GM12865 (cell line): ENCODE data around the gene RASSF8.

ENCODE experiments used
- DNase-seq: peaks from one replicate; pipeline ENCODE4 v3.0.0; 2010; ENCODE audit warnings: low read depth
- H3K4me3 ChIP-seq: 2 replicates; pipeline ENCODE4 v1.5.1; 2011; ENCODE audit warnings: mild to moderate bottlenecking, low read depth, low read length, control low read depth
- TF ChIP-seq, protein P1 (sequence below): IDR thresholded peaks from 2 replicates; pipeline ENCODE4 v1.5.1; 2011; ENCODE audit warnings: low read length, control low read depth, low read depth, inconsistent platforms; ENCODE audit not compliant: insufficient read depth; ENCODE audit errors: missing control alignments

RASSF8 gene

DNA sequence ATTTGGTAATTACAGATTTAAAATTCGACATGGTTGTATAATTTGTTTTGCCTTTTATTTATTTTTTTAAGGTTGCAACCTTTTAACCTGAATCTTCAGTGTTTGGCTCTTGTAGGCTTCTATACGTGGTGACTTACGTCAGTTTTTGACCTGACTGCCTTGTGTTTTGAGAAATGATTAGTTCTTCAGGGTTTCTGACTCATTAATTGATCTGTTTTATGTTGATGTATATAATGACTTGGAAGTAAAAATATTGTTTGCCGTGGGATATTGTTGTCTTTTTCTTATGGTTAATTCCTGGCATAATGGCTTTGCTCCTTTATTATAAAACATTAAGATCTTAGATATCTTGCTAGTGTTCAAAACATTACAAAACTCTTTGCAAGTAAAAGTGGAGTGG, 2.5 kb downstream of the RASSF8 start:
- TF ChIP-seq, protein P1, sequence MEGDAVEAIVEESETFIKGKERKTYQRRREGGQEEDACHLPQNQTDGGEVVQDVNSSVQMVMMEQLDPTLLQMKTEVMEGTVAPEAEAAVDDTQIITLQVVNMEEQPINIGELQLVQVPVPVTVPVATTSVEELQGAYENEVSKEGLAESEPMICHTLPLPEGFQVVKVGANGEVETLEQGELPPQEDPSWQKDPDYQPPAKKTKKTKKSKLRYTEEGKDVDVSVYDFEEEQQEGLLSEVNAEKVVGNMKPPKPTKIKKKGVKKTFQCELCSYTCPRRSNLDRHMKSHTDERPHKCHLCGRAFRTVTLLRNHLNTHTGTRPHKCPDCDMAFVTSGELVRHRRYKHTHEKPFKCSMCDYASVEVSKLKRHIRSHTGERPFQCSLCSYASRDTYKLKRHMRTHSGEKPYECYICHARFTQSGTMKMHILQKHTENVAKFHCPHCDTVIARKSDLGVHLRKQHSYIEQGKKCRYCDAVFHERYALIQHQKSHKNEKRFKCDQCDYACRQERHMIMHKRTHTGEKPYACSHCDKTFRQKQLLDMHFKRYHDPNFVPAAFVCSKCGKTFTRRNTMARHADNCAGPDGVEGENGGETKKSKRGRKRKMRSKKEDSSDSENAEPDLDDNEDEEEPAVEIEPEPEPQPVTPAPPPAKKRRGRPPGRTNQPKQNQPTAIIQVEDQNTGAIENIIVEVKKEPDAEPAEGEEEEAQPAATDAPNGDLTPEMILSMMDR, result no peak
- H3K4me3 ChIP-seq, result no peak overlapping the region
- DNase-seq, result no peak

GRCh38 chr12:25962932-25963525, 4.5 kb downstream of the RASSF8 start:
- TF ChIP-seq, protein P1, result no peak
- no peak for DNase-seq
- no peak overlapping the region for H3K4me3 ChIP-seq

- no peak for DNase-seq
- no peak overlapping the region for H3K4me3 ChIP-seq
- TF ChIP-seq, protein P1, result no peak
Observed at GRCh38 chr12:25965682-25966081, 7.2 kb downstream of the RASSF8 start.

- DNase-seq, result no peak
- TF ChIP-seq, protein P1, result no peak
- no peak overlapping the region for H3K4me3 ChIP-seq
Observed at GRCh38 chr12:25970082-25970481, 11.6 kb downstream of the RASSF8 start.

DNA sequence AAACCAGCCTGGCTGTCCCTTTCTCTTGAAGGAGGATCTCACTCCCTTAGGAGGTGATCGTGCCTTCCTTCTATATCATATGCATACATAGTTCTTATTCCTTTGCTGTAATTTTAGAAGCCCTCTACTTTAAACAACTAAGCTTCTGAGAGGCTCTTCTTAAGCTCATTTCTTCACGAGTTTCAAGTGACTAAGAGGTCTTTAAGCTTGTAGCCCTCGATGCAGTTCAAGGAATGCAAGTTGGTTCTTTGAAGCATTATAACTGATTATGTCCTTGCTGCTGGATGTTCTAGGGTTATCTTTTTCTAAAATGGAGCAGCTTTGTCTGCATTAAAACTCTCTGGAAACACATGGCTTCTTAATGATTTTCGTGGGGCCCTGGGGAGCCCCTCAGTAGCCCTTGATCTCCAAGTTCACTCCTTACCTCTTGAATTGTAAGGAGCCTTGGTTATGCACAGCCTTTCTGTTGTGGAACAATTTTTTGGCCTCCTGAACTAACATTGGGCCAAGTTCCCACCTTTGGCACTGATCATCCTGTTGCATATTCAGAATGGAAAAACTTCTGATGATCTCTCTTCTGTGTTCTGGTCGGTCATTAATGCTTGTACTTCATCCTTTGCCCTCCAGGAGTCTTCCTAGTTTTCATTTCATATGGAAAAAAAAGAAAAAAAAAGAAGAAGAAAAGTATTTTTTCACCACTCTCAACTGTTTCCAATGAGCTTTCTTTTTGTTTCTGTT, 12.6 kb downstream of the RASSF8 start:
- DNase-seq, result no peak
- TF ChIP-seq, protein P1, result no peak
- H3K4me3 ChIP-seq, result no peak overlapping the region

DNA sequence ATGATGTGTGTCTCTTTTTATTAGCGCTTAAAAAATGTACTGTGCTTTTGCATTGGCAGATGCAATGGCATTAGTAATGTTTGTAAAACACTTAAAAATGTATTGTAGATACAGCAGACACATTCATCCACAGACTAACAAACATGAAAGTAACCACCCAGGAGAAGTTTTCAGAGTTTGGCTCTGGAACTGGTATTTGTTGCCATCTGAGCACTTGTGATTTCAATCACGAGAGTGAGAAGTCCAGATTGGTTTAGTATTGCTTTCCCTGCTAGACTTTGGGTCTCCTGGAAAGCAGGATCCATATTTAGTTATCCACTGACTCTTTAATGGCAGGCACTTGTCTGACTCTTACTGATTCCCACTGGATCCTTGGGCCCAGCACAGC, 13.2 kb downstream of the RASSF8 start:
- DNase-seq, result no peak
- no peak overlapping the region for H3K4me3 ChIP-seq
- TF ChIP-seq, protein P1, result no peak
